Measurements from ENCODE around the gene DTX1. TPM values are rescaled to one million over a fixed set of nuclear protein-coding genes. Genes with fewer than 3 reads are reported as not detected.
"Not testable (repeated sequence)": the region's sequence is repeated elsewhere in the genome, so short reads cannot be mapped to it uniquely, and the experiment has no call there.

Gene DTX1
- total RNA-seq, 1 donor from 2014 or later, result not detected

DNA sequence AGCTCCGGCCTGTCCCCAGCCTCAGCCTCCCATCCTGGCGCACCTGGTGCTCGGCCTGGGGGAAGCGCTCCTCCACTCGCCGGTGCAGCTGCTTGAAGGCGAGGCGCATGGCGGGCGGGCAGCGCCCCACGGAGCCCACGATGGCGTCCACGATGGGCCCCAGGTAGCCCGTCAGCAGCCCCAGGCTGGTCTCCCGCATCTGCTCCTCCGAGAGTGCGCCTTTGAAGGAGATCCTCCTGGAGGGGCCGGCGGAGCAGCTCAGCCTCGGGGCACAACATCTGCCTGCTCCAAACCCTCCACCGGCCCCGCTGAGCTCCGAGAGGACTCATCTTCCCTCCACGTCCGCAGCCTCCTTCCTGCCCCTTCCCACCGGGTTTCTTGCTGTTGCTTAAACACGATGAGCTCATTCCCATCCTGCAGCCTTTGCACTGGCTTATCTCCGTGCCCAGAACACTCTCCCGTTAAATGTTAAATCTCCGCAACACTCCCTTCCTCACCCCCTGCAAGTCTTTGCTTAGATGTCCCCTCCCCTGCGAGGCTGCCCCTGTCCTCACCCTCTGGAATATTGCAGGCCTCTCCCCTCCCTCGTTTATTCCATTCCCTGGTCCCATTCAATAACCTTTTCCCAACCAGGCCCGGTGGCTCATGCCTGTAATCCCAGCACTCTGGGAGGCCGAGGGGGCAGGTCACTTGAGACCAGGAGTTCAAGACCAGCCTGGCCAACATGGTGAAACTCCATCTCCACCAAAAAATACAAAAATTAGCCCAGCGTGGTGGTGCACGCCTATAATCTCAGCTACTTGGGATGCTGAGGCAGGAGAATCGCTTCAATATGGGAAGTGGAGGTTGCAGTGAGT lies 55.7 kb downstream of the DTX1 start:
- H3K27me3 Mint-ChIP-seq (ENCODE audit: low read depth), result peaks cover 33% of the 10 kb centered on the region
- no peaks in the 10 kb centered on the region for H3K9me3 Mint-ChIP-seq (ENCODE audit: low read depth)
- H3K27ac Mint-ChIP-seq (ENCODE audit: unreplicated experiment), result no peak overlapping the region

DNA sequence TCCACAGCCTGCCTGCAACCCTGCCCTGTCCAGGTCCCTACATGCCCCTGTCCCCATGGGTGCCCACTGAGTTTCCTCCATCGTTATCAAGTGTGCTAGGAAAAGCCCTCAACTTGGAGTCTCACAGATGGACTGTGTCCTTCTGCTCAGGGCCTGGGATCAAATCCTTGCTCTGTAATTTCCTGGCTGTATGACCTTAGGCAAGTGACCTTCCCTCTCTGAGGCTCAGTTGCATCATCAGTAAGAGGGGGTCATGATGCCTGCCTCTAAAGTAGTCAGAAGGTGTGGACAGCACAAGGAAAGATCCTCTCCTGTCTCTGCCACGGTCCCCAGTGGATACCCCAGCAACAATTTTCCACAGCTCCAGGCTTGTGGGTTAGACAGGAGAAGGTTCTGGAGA lies 56.9 kb downstream of the DTX1 start:
- H3K36me3 Mint-ChIP-seq (ENCODE audit: low read depth), result no peaks in the 10 kb centered on the region
- TF ChIP-seq, protein P1, sequence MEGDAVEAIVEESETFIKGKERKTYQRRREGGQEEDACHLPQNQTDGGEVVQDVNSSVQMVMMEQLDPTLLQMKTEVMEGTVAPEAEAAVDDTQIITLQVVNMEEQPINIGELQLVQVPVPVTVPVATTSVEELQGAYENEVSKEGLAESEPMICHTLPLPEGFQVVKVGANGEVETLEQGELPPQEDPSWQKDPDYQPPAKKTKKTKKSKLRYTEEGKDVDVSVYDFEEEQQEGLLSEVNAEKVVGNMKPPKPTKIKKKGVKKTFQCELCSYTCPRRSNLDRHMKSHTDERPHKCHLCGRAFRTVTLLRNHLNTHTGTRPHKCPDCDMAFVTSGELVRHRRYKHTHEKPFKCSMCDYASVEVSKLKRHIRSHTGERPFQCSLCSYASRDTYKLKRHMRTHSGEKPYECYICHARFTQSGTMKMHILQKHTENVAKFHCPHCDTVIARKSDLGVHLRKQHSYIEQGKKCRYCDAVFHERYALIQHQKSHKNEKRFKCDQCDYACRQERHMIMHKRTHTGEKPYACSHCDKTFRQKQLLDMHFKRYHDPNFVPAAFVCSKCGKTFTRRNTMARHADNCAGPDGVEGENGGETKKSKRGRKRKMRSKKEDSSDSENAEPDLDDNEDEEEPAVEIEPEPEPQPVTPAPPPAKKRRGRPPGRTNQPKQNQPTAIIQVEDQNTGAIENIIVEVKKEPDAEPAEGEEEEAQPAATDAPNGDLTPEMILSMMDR (IDR thresholded peaks at IDR 0.05), result no peak
- DNase-seq (ENCODE audit: low spot score), result no peak
- H3K27ac Mint-ChIP-seq (ENCODE audit: unreplicated experiment), result no peak overlapping the region
- no peak overlapping the region for H3K4me3 Mint-ChIP-seq (ENCODE audit: unreplicated experiment)
- no peaks in the 10 kb centered on the region for H3K9me3 Mint-ChIP-seq (ENCODE audit: low read depth)
- peaks cover 33% of the 10 kb centered on the region for H3K27me3 Mint-ChIP-seq (ENCODE audit: low read depth)
- no peaks in the 10 kb centered on the region for H3K4me1 Mint-ChIP-seq (ENCODE audit: low read depth)

More for the DNA sequence above, 55.7 kb downstream of the DTX1 start:
- TF ChIP-seq, protein P1 (IDR thresholded peaks at IDR 0.05), result no peak
- Mint-ChIP-seq H3K4me1 (ENCODE audit: low read depth) (no peaks in the 10 kb centered on the region), H3K4me3 (ENCODE audit: unreplicated experiment) (no peak overlapping the region), H3K36me3 (ENCODE audit: low read depth) (no peaks in the 10 kb centered on the region)
- DNase-seq (ENCODE audit: low spot score), result no peak

DNA sequence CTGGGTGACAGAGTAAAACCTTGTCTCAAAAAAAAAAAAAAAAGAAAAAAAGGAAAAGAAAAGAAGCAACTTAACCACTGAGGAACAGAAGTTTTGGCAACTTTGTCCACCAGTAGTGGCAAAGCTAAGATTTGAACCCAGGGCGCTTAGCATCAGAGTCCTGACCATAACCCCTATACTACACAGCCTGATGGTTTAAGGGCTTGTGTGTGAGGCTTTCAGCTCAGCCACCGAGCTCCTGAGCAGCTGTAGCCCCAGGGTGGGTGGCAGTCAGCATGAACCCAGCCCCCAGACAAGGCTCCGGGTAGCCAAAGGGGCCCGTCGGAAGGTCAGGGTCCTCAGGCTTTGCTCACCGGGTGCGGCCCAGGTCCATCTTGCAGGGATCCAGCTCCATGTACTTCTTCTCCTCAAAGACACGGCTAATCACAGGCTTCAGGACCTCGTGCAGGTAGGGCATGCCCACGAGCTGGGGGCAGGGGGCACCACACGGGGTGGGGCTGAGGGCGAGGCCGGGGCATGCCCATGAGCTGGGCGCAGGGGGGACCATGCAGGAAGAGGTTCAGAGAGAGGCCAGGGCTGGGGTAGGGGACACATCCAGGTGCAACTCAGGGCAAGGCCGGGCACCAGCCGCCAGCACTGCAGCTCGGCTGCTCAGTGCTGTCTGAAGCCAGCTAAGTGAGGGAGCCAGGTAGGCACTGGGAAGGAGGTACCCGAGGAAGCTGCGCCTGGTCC lies 58.1 kb downstream of the DTX1 start:
- no peaks in the 10 kb centered on the region for H3K4me1 Mint-ChIP-seq (ENCODE audit: low read depth)

DNA sequence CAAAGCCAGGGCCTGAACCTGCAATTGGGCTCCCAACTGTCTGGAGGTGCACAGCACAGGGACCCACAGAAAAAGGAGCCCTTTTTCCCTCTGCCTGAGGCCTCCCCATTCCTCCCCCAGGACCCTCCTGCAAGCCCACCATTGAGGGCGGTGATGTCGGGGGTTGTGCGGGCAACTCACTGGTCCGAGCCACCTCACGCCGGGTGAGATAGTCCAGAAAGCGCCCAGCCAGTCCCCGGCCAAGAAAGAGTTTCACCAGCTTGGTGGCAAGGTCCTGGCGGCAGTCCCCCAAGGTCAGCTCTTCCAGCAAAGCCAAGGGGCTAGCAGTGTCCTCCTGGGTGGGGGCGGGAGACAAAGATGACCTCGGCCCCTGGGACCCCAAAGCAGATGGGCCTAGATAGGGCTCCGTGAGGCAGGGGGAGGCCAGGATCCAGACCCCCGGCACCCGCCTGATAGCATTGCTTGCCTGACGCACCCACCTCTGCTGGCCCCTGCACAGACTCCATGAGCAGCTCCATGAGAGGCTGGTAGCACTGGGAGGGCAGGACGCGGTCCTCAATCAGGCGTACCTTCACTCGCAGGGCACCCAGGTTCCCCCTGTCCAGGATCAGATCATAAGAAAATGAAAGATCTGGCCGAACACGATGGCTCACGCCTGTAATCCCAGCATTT lies 59.1 kb downstream of the DTX1 start:
- Mint-ChIP-seq H3K36me3 (ENCODE audit: low read depth) (no peaks in the 10 kb centered on the region), H3K4me3 (ENCODE audit: unreplicated experiment) (no peak overlapping the region), H3K27me3 (ENCODE audit: low read depth) (peaks cover 21% of the 10 kb centered on the region), H3K4me1 (ENCODE audit: low read depth) (no peaks in the 10 kb centered on the region), H3K27ac (ENCODE audit: unreplicated experiment) (no peak overlapping the region), H3K9me3 (ENCODE audit: low read depth) (no peaks in the 10 kb centered on the region)
- DNase-seq (ENCODE audit: low spot score), result no peak
- TF ChIP-seq, protein P1 (IDR thresholded peaks at IDR 0.05), result no peak

More for the DNA sequence above, 58.1 kb downstream of the DTX1 start:
- TF ChIP-seq, protein P1 (IDR thresholded peaks at IDR 0.05), result no peak
- Mint-ChIP-seq H3K27me3 (ENCODE audit: low read depth) (peaks cover 27% of the 10 kb centered on the region), H3K4me3 (ENCODE audit: unreplicated experiment) (no peak overlapping the region), H3K9me3 (ENCODE audit: low read depth) (no peaks in the 10 kb centered on the region), H3K36me3 (ENCODE audit: low read depth) (no peaks in the 10 kb centered on the region), H3K27ac (ENCODE audit: unreplicated experiment) (no peak overlapping the region)
- DNase-seq (ENCODE audit: low spot score), result no peak

DNA sequence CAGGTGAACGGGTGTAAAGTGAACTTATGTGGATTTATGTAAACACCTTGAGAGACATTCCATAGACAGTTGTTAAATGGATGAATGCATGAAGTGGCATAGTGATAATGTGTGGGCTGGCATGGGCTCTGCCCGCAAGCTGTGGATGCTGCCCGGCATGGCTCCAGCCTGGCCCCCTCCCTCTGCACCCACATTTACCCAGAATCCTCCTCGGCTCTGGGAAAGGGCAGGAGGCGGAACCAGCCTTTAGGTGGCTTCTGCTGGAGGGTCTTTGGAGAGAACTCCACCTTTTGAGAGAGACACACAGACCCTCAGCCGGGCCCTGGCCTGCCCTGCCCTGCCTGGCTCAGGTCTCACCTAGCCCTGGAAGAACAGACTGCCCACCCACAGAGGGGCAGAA lies 60.3 kb downstream of the DTX1 start:
- no peak for DNase-seq (ENCODE audit: low spot score)
- Mint-ChIP-seq H3K4me1 (ENCODE audit: low read depth) (no peaks in the 10 kb centered on the region), H3K36me3 (ENCODE audit: low read depth) (no peaks in the 10 kb centered on the region), H3K9me3 (ENCODE audit: low read depth) (no peaks in the 10 kb centered on the region), H3K27ac (ENCODE audit: unreplicated experiment) (no peak overlapping the region), H3K27me3 (ENCODE audit: low read depth) (peaks cover 21% of the 10 kb centered on the region), H3K4me3 (ENCODE audit: unreplicated experiment) (no peak overlapping the region)
- TF ChIP-seq, protein P1 (IDR thresholded peaks at IDR 0.05), result no peak

DNA sequence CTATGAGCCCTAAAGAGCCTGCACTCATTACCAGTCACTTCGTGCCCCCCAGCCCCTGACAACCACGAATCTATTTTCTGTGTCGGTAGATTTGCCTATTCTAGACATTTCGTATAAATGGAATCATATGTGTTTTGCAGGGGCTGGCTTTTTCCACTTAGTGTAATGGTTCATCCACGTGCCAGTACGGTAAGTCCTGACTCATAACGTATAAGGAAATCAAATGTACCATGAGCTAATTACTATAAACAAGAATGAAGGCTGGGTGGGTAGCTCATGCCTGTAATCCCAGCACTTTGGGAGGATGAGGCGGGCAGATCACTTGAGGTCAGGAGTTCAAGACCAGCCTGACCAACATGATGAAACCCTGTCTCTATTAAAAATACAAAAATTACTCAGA lies 61.2 kb downstream of the DTX1 start:
- not testable (repeated sequence) for H3K9me3 Mint-ChIP-seq (ENCODE audit: low read depth); H3K4me3 Mint-ChIP-seq (ENCODE audit: unreplicated experiment); H3K4me1 Mint-ChIP-seq (ENCODE audit: low read depth); H3K27ac Mint-ChIP-seq (ENCODE audit: unreplicated experiment); H3K36me3 Mint-ChIP-seq (ENCODE audit: low read depth); DNase-seq (ENCODE audit: low spot score)
- peaks cover 21% of the 10 kb centered on the region for H3K27me3 Mint-ChIP-seq (ENCODE audit: low read depth)
